Loucy (cell line): Measurements from ENCODE around the gene SLC25A12.

Source experiments
- EZH2phosphoT487 ChIP-seq: fragments of 200-600 bp; IDR thresholded peaks from 2 replicates; pipeline ENCODE4 v1.6.1; 2018; ENCODE audit warnings: antibody characterized with exemption, mild to moderate bottlenecking, moderate library complexity, borderline replicate concordance
- TF ChIP-seq, protein P1 (sequence below): fragments of 200-600 bp; sonication (generic); conservative IDR thresholded peaks from 2 replicates; pipeline ENCODE4 v1.5.1; 2014; ENCODE audit warnings: mild to moderate bottlenecking, antibody characterized with exemption, low read length

DNA sequence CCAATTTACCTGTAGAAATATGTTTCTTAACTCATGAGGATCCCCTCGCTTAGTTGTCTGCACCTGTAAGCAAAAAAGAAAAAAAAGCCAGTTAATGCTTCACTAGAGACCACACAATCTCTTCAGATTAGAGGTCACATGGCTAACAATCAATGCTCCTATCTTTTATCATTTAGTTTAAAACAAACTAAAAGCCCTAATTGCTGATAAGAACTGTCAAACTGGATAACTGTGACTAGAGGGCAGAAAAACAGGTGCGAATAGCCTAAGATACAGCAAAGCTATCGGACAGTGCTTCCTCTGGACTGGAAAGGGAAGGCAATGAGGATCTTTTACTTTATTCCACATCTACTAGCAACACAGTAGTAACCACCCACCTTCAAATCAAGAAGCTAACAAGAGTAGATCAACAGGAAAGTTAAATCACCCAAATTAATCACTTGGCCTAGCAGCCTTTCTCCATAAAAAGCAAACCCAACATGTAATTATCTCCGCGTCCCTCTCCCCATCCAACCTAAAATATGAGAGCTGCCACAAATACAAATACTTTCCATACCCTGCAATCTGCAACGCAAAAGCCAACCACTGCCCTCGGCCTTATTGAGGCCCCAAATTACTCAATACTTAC lies 734 bp downstream of the SLC25A12 start:
- no peak for TF ChIP-seq EZH2phosphoT487
- TF ChIP-seq, protein P1, sequence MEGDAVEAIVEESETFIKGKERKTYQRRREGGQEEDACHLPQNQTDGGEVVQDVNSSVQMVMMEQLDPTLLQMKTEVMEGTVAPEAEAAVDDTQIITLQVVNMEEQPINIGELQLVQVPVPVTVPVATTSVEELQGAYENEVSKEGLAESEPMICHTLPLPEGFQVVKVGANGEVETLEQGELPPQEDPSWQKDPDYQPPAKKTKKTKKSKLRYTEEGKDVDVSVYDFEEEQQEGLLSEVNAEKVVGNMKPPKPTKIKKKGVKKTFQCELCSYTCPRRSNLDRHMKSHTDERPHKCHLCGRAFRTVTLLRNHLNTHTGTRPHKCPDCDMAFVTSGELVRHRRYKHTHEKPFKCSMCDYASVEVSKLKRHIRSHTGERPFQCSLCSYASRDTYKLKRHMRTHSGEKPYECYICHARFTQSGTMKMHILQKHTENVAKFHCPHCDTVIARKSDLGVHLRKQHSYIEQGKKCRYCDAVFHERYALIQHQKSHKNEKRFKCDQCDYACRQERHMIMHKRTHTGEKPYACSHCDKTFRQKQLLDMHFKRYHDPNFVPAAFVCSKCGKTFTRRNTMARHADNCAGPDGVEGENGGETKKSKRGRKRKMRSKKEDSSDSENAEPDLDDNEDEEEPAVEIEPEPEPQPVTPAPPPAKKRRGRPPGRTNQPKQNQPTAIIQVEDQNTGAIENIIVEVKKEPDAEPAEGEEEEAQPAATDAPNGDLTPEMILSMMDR = no peak
